ENCODE measurements around the gene DNAAF5. TPM values are rescaled to one million over a fixed set of nuclear protein-coding genes. Genes with fewer than 3 reads are reported as not detected.

Gene DNAAF5
- total and polyA plus RNA-seq, 2 donors (not counting 1 experiment from before 2014, with no cell fraction given): 13.1 to 14.2 TPM

GRCh38 chr7:784971-785370 is 58.5 kb downstream of the DNAAF5 start:
- no peak for TF ChIP-seq EZH2 (IDR thresholded peaks at IDR 0.05; ENCODE audit: low read length, missing control alignments)
- no peak for TF ChIP-seq CTCF (conservative IDR thresholded peaks at IDR 0.05 in 1 of 2, IDR thresholded peaks at IDR 0.05 in 1 of 2; ENCODE audit: low read depth in 1 of 2, low read length in 2 of 2)
- Histone ChIP-seq H3K27ac (ENCODE audit: insufficient read depth, low read length) (no peak overlapping the region), H2AFZ (ENCODE audit: low read length) (no peak overlapping the region), H3K9me3 (ENCODE audit: control insufficient read depth, insufficient read depth, low read depth, low read length) (no peaks in the 10 kb centered on the region), H3K4me3 (replicated peaks in 1 of 4; ENCODE audit: control extremely low read depth in 1 of 4, insufficient read depth in 1 of 4, low read depth in 3 of 4, low read length in 4 of 4) (no peak overlapping the region), H3K4me2 (ENCODE audit: extremely low read depth, insufficient read depth, low read length) (no peak overlapping the region), H3K36me3 (ENCODE audit: control insufficient read depth, insufficient read depth, low read length) (peaks cover 15% of the 10 kb centered on the region), H3K27me3 (ENCODE audit: control insufficient read depth, insufficient read depth, low read length) (no peaks in the 10 kb centered on the region), H3K9ac (ENCODE audit: insufficient read depth, low read length) (no peak overlapping the region), H3K79me2 (ENCODE audit: control insufficient read depth, insufficient read depth, low read length) (no peaks in the 10 kb centered on the region), H4K20me1 (ENCODE audit: control insufficient read depth, extremely low read depth, insufficient read depth, low read length) (no peaks in the 10 kb centered on the region), H3K4me1 (ENCODE audit: control insufficient read depth, extremely low read depth, insufficient read depth, low read length) (no peaks in the 10 kb centered on the region)
- no peak for DNase-seq (ENCODE audit: low read depth in 2 of 2)

DNA sequence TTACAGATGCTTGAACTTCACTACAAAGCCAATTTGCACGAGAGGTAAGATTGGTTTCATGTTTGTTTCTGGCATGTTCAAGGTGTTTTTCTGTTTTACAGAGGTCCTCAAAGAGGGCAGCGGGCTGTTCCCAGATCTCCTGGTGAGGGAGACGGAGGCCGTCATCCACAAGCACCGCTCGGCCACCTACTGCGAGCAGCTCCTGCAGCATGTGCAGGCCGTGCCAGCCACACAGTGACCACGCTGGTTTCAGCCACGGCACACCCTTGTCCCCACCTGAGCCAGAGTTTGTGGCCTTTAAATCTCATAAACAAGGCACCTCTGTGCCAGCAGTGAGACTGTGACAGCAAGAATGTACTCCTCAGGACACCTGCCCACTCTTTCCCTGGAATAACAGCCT is 58.9 kb downstream of the DNAAF5 start:
- Histone ChIP-seq H3K4me2 (ENCODE audit: extremely low read depth, insufficient read depth, low read length) (no peak overlapping the region), H3K27me3 (ENCODE audit: control insufficient read depth, insufficient read depth, low read length) (no peaks in the 10 kb centered on the region), H3K4me1 (ENCODE audit: control insufficient read depth, extremely low read depth, insufficient read depth, low read length) (no peaks in the 10 kb centered on the region), H3K9me3 (ENCODE audit: control insufficient read depth, insufficient read depth, low read depth, low read length) (no peaks in the 10 kb centered on the region), H3K9ac (ENCODE audit: insufficient read depth, low read length) (no peak overlapping the region), H2AFZ (ENCODE audit: low read length) (no peak overlapping the region), H4K20me1 (ENCODE audit: control insufficient read depth, extremely low read depth, insufficient read depth, low read length) (no peaks in the 10 kb centered on the region), H3K79me2 (ENCODE audit: control insufficient read depth, insufficient read depth, low read length) (no peaks in the 10 kb centered on the region), H3K4me3 (replicated peaks in 1 of 4; ENCODE audit: control extremely low read depth in 1 of 4, insufficient read depth in 1 of 4, low read depth in 3 of 4, low read length in 4 of 4) (no peak overlapping the region), H3K27ac (ENCODE audit: insufficient read depth, low read length) (no peak overlapping the region), H3K36me3 (ENCODE audit: control insufficient read depth, insufficient read depth, low read length) (peaks cover 15% of the 10 kb centered on the region)
- TF ChIP-seq EZH2 (IDR thresholded peaks at IDR 0.05; ENCODE audit: low read length, missing control alignments): no peak
- no peak for TF ChIP-seq CTCF (conservative IDR thresholded peaks at IDR 0.05 in 1 of 2, IDR thresholded peaks at IDR 0.05 in 1 of 2; ENCODE audit: low read depth in 1 of 2, low read length in 2 of 2)
- DNase-seq (ENCODE audit: low read depth in 2 of 2): no peak

- DNase-seq (ENCODE audit: low read depth in 2 of 2): peak; percentile 34 to 63
- no peaks in the 10 kb centered on the region for H4K20me1 ChIP-seq (ENCODE audit: control insufficient read depth, extremely low read depth, insufficient read depth, low read length)
- no peak overlapping the region for H3K4me3 ChIP-seq (replicated peaks in 1 of 4; ENCODE audit: control extremely low read depth in 1 of 4, insufficient read depth in 1 of 4, low read depth in 3 of 4, low read length in 4 of 4)
- no peak overlapping the region for H3K27ac ChIP-seq (ENCODE audit: insufficient read depth, low read length)
- H3K79me2 ChIP-seq (ENCODE audit: control insufficient read depth, insufficient read depth, low read length): no peaks in the 10 kb centered on the region
- no peaks in the 10 kb centered on the region for H3K27me3 ChIP-seq (ENCODE audit: control insufficient read depth, insufficient read depth, low read length)
- no peaks in the 10 kb centered on the region for H3K4me1 ChIP-seq (ENCODE audit: control insufficient read depth, extremely low read depth, insufficient read depth, low read length)
- H3K9ac ChIP-seq (ENCODE audit: insufficient read depth, low read length): no peak overlapping the region
- peak; percentile 92 to 94 for TF ChIP-seq CTCF (conservative IDR thresholded peaks at IDR 0.05 in 1 of 2, IDR thresholded peaks at IDR 0.05 in 1 of 2; ENCODE audit: low read depth in 1 of 2, low read length in 2 of 2)
- TF ChIP-seq EZH2 (IDR thresholded peaks at IDR 0.05; ENCODE audit: low read length, missing control alignments): no peak
- no peak overlapping the region for H3K4me2 ChIP-seq (ENCODE audit: extremely low read depth, insufficient read depth, low read length)
- H2AFZ ChIP-seq (ENCODE audit: low read length): no peak overlapping the region
- H3K9me3 ChIP-seq (ENCODE audit: control insufficient read depth, insufficient read depth, low read depth, low read length): no peaks in the 10 kb centered on the region
- peaks cover 15% of the 10 kb centered on the region for H3K36me3 ChIP-seq (ENCODE audit: control insufficient read depth, insufficient read depth, low read length)
Observed at GRCh38 chr7:786472-787255, 60.2 kb downstream of the DNAAF5 start.

All from fibroblast of lung (primary cell).